H1 (cell line): ENCODE data around the gene FN3KRP.

Experiments
- BRCA1 ChIP-seq: IDR thresholded peaks from 2 replicates; pipeline ENCODE4 v1.6.1; 2012; ENCODE audit warnings: low read depth, low read length, improper control_type of control experiment
- CEBPB ChIP-seq: IDR thresholded peaks from 2 replicates; pipeline ENCODE4 v1.6.1; 2012; ENCODE audit warnings: low read depth, low read length
- CREB1 ChIP-seq: IDR thresholded peaks from 2 replicates; pipeline ENCODE4 v1.6.1; 2012; ENCODE audit warnings: inconsistent platforms
- EP300 ChIP-seq, 2 experiments: IDR thresholded peaks; 1 replicate in 1 of 2; 2 replicates in 1 of 2; pipeline ENCODE4 v1.6.1; 2011 to 2012; ENCODE audit warnings: low read depth in 2 of 2, low read length in 2 of 2, mild to moderate bottlenecking in 2 of 2, borderline replicate concordance in 1 of 2, inconsistent platforms in 1 of 2, moderate library complexity in 1 of 2
- FOSL1 ChIP-seq: IDR thresholded peaks from 2 replicates; pipeline ENCODE4 v1.6.1; 2011; ENCODE audit warnings: mild to moderate bottlenecking, low read depth, low read length, moderate library complexity; ENCODE audit not compliant: insufficient read depth
- GABPA ChIP-seq: IDR thresholded peaks from 2 replicates; pipeline ENCODE4 v1.6.1; 2011; ENCODE audit warnings: mild to moderate bottlenecking, low read length, moderate library complexity, borderline replicate concordance; ENCODE audit not compliant: insufficient read depth
- KDM1A ChIP-seq: fragments of 200-600, 300-600 bp; sonication (generic); IDR thresholded peaks from 2 replicates; pipeline ENCODE4 v1.7.1; 2016; ENCODE audit warnings: mild to moderate bottlenecking, low read length, borderline replicate concordance
- NRF1 ChIP-seq: IDR thresholded peaks from 2 replicates; pipeline ENCODE4 v1.6.1; 2011; ENCODE audit warnings: mild to moderate bottlenecking, low read depth, low read length, improper control_type of control experiment
- POLR2A ChIP-seq, 2 experiments: IDR thresholded peaks; 1 replicate in 1 of 2; 2 replicates in 1 of 2; pipeline ENCODE4 v1.6.1; 2011; ENCODE audit warnings: low read depth in 2 of 2, low read length in 2 of 2, mild to moderate bottlenecking in 2 of 2; ENCODE audit errors: control extremely low read depth in 1 of 2
- SP1 ChIP-seq: IDR thresholded peaks from 2 replicates; pipeline ENCODE4 v1.6.1; 2011; ENCODE audit warnings: low read depth, low read length
- ZNF274 ChIP-seq: IDR thresholded peaks from 2 replicates; pipeline ENCODE4 v1.7.0; 2012; ENCODE audit warnings: low read length, borderline replicate concordance; ENCODE audit errors: extremely low read depth
- TF ChIP-seq, protein P1 (sequence below), 3 experiments: IDR thresholded peaks; 1 replicate in 2 of 3; 2 replicates in 1 of 3; pipeline versions ENCODE4 v1.5.1 to v1.6.1; 2011; ENCODE audit warnings: low read length in 3 of 3, mild to moderate bottlenecking in 3 of 3, inconsistent platforms in 2 of 3, low read depth in 1 of 3, moderate library complexity in 1 of 3; ENCODE audit not compliant: insufficient read depth in 1 of 3; ENCODE audit errors: control extremely low read depth in 1 of 3
- TF ChIP-seq, protein P2 (sequence below): IDR thresholded peaks from 2 replicates; pipeline ENCODE4 v1.6.1; 2012; ENCODE audit warnings: inconsistent platforms

DNA sequence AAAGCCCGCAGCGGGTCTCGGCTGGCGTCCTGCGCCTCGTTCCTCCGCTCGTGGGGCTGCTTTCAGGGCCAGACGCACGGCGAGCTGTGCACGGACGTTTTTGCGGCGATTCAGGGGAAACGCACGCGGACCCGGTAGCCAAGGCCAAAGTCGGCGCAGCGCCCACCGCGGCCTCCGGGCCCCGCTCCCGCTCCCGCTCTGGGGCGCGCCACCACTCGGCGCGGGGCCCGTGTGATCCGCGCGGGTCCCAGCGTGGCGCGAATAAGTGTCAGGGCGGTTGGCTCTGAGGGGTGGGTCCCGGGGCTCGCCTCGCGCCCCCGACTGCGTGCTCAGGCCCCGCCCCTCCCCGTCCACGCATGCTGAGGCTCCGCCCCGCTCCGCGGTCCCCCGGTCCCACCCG lies 34.7 kb downstream of the FN3KRP start:
- TF ChIP-seq CREB1 (no peak), EP300 (IDR thresholded peaks at IDR 0.05; ENCODE audit: borderline replicate concordance in 1 of 2, low read depth in 2 of 2, low read length in 2 of 2) (no peak), POLR2A (IDR thresholded peaks at IDR 0.05; ENCODE audit: control extremely low read depth in 1 of 2, low read depth in 2 of 2, low read length in 2 of 2) (no peak), KDM1A (no peak), BRCA1 (no peak), NRF1 (no peak), SP1 (no peak), GABPA (peak; percentile 30; the same call in 1 of the 2 replicates), FOSL1 (no peak), ZNF274 (no peak), CEBPB (no peak)
- TF ChIP-seq, protein P1, sequence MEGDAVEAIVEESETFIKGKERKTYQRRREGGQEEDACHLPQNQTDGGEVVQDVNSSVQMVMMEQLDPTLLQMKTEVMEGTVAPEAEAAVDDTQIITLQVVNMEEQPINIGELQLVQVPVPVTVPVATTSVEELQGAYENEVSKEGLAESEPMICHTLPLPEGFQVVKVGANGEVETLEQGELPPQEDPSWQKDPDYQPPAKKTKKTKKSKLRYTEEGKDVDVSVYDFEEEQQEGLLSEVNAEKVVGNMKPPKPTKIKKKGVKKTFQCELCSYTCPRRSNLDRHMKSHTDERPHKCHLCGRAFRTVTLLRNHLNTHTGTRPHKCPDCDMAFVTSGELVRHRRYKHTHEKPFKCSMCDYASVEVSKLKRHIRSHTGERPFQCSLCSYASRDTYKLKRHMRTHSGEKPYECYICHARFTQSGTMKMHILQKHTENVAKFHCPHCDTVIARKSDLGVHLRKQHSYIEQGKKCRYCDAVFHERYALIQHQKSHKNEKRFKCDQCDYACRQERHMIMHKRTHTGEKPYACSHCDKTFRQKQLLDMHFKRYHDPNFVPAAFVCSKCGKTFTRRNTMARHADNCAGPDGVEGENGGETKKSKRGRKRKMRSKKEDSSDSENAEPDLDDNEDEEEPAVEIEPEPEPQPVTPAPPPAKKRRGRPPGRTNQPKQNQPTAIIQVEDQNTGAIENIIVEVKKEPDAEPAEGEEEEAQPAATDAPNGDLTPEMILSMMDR (IDR thresholded peaks at IDR 0.05; ENCODE audit: control extremely low read depth in 1 of 3, insufficient read depth in 1 of 3, low read depth in 1 of 3, low read length in 3 of 3): no peak
- TF ChIP-seq, protein P2, sequence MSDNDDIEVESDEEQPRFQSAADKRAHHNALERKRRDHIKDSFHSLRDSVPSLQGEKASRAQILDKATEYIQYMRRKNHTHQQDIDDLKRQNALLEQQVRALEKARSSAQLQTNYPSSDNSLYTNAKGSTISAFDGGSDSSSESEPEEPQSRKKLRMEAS: 0 out of 2 replicates have a peak, but pooled peaks have one; percentile 30
